OCI-LY1 (cell line): ENCODE results near the gene RTP1.

Experiments used
- H2AFZ ChIP-seq: fragments of 200-600 bp; sonication (generic), shearing (Covaris generic); 2 replicates; pipeline ENCODE4 v1.6.0; 2014; ENCODE audit warnings: antibody characterized with exemption, mild to moderate bottlenecking, low read length
- H3F3A ChIP-seq: fragments of 200-600 bp; sonication (generic), shearing (Covaris generic); 2 replicates; pipeline ENCODE4 v1.6.0; 2014; ENCODE audit warnings: mild to moderate bottlenecking, antibody characterized with exemption, low read length, moderate library complexity; ENCODE audit not compliant: insufficient read depth
- H3K27ac ChIP-seq: fragments of 200-600 bp; sonication (generic); 2 replicates; pipeline ENCODE4 v1.5.1; 2014; ENCODE audit warnings: low read length, mixed run types, mild to moderate bottlenecking, low read depth; ENCODE audit not compliant: poor library complexity, severe bottlenecking
- H3K27me3 ChIP-seq: fragments of 200-600 bp; sonication (generic); 2 replicates; pipeline ENCODE4 v1.6.0; 2014; ENCODE audit warnings: antibody characterized with exemption, mild to moderate bottlenecking, low read length, moderate library complexity; ENCODE audit not compliant: insufficient read depth
- H3K36me3 ChIP-seq: fragments of 200-600 bp; sonication (generic); 2 replicates; pipeline ENCODE4 v1.6.1; 2014; ENCODE audit warnings: mild to moderate bottlenecking, antibody characterized with exemption, low read length, moderate library complexity, mixed read lengths; ENCODE audit not compliant: insufficient read depth
- H3K4me1 ChIP-seq: fragments of 200-600 bp; sonication (generic); 2 replicates; pipeline ENCODE4 v1.5.1; 2014; ENCODE audit warnings: mild to moderate bottlenecking, low read length, moderate library complexity; ENCODE audit not compliant: insufficient read depth, severe bottlenecking
- H3K4me2 ChIP-seq: fragments of 200-600 bp; sonication (generic), shearing (Covaris generic); 2 replicates; pipeline ENCODE4 v1.6.1; 2014; ENCODE audit warnings: low read length
- H3K4me3 ChIP-seq: fragments of 200-600 bp; sonication (generic); 2 replicates; pipeline ENCODE4 v1.5.1; 2014; ENCODE audit warnings: low read length, low read depth, mild to moderate bottlenecking, mixed read lengths; ENCODE audit not compliant: poor library complexity, severe bottlenecking
- H3K79me2 ChIP-seq: fragments of 200-600 bp; shearing (Covaris generic); 2 replicates; pipeline ENCODE4 v1.6.1; 2016; ENCODE audit warnings: mixed run types, low read length, mixed read lengths; ENCODE audit not compliant: insufficient read depth
- H3K9ac ChIP-seq: fragments of 200-600 bp; sonication (generic), shearing (Covaris generic); 2 replicates; pipeline ENCODE4 v1.6.1; 2014; ENCODE audit warnings: mild to moderate bottlenecking, low read length, mixed read lengths
- H3K9me2 ChIP-seq: fragments of 200-600 bp; sonication (generic), shearing (Covaris generic); 2 replicates; pipeline ENCODE4 v1.6.1; 2014; ENCODE audit warnings: low read depth, mild to moderate bottlenecking, low read length, mixed read lengths
- H3K9me3 ChIP-seq: fragments of 200-600 bp; shearing (Covaris generic); 2 replicates; pipeline ENCODE4 v1.6.1; 2014; ENCODE audit warnings: low read length, mixed read lengths
- H4K20me1 ChIP-seq: fragments of 200-600 bp; sonication (generic), shearing (Covaris generic); 2 replicates; pipeline ENCODE4 v1.6.0; 2016; ENCODE audit warnings: mild to moderate bottlenecking, low read length; ENCODE audit not compliant: insufficient read depth
- EZH2 ChIP-seq: fragments of 200-600 bp; sonication (generic), shearing (Covaris generic); IDR thresholded peaks from 2 replicates; pipeline ENCODE4 v1.8.0; 2017; ENCODE audit warnings: borderline replicate concordance, mixed run types, mild to moderate bottlenecking, antibody characterized with exemption, low read length, moderate library complexity, mixed read lengths
- TF ChIP-seq, protein P1 (sequence below): fragments of 200-600 bp; sonication (generic), shearing (Covaris generic); IDR thresholded peaks from 2 replicates; pipeline ENCODE4 v1.5.1; 2017; ENCODE audit warnings: mild to moderate bottlenecking, antibody characterized with exemption, low read length, moderate library complexity, mixed read lengths

The RTP1 gene

DNA sequence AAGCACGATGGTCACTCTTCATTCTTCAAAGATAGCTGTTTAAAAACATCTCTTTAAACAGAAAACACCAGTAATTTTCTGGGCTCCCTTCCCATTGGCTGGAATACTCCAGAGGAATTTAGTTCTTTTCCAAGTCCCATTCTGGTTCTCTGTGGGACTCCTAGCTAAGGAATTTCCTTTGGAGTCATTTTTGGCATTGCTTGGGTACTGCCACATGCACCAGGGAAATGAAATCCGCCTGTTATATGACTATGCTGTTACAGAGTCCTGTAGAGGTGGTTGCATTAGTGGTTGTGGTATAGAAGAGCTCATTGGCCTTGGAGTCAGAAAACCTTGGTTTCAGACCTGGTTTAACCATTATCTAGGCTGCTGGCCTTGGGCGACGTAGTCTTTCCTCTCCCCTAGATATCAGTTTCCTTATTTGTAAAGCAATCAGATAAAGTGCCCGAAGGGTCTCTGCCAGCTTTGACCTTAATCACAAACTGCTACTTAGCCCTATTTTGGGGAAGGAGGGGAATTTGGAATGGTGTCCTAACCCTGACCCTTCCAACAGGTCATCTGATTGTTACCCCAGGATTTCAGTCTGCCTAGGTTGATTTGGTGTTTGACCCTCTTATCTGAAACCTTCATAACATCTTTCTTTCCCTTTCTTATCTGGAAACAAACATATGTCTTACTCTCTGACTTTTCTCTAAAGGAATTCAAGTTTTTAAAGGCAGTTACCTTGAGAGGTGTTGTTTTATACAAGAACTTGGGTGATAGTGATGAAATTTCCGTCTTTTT is 13.4 kb downstream of the RTP1 start:
- H3K79me2 ChIP-seq = no peaks in the 10 kb centered on the region
- no peaks in the 10 kb centered on the region for H3K9me2 ChIP-seq
- H3K4me2 ChIP-seq = no peak overlapping the region
- H4K20me1 ChIP-seq = no peaks in the 10 kb centered on the region
- no peaks in the 10 kb centered on the region for H3F3A ChIP-seq
- no peak for TF ChIP-seq EZH2
- TF ChIP-seq, protein P1, sequence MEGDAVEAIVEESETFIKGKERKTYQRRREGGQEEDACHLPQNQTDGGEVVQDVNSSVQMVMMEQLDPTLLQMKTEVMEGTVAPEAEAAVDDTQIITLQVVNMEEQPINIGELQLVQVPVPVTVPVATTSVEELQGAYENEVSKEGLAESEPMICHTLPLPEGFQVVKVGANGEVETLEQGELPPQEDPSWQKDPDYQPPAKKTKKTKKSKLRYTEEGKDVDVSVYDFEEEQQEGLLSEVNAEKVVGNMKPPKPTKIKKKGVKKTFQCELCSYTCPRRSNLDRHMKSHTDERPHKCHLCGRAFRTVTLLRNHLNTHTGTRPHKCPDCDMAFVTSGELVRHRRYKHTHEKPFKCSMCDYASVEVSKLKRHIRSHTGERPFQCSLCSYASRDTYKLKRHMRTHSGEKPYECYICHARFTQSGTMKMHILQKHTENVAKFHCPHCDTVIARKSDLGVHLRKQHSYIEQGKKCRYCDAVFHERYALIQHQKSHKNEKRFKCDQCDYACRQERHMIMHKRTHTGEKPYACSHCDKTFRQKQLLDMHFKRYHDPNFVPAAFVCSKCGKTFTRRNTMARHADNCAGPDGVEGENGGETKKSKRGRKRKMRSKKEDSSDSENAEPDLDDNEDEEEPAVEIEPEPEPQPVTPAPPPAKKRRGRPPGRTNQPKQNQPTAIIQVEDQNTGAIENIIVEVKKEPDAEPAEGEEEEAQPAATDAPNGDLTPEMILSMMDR = no peak
- H3K27ac ChIP-seq = no peak overlapping the region
- no peaks in the 10 kb centered on the region for H3K4me1 ChIP-seq
- H2AFZ ChIP-seq = no peak overlapping the region
- peaks cover 17% of the 10 kb centered on the region; the same call in 1 of the 2 replicates for H3K27me3 ChIP-seq
- no peaks in the 10 kb centered on the region for H3K36me3 ChIP-seq
- H3K9me3 ChIP-seq = no peaks in the 10 kb centered on the region
- H3K4me3 ChIP-seq = no peak overlapping the region
- H3K9ac ChIP-seq = no peak overlapping the region

DNA sequence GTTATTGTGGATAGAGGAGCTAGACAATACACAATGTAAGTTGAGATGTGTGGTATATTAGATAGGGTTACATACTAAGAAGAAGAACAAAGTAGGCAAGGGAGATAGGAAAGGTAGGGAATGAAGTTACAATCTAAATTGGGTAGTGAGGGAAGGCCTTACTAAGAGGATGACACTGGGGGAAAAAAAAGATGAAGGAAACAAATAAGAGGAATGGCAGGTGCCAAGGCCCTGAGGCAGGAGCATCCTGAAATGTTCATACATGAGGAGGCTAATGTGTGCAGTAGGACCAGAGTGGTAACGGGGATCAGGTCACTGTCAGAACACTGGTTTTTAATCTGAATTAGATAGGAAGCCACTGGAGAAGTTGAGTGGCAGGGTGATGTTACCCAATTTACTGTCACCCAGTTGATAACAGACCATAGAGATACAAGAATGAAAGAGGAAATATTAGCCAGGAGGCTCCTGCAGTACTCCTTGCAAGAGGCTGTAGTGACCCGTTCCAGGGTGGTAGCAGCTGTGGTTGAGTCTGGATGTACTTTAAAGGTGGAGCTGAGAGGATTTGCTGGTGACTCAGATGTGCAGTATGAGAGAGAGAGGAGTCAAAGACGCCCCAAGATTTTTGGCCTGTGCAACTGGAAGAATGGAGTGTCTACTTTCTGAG is 14.4 kb downstream of the RTP1 start:
- H3K9ac ChIP-seq = no peak overlapping the region
- no peaks in the 10 kb centered on the region for H3K9me3 ChIP-seq
- H4K20me1 ChIP-seq = no peaks in the 10 kb centered on the region
- H3K4me3 ChIP-seq = no peak overlapping the region
- no peak for TF ChIP-seq EZH2
- TF ChIP-seq, protein P1 = no peak
- H3K27ac ChIP-seq = no peak overlapping the region
- no peaks in the 10 kb centered on the region for H3K36me3 ChIP-seq
- H2AFZ ChIP-seq = no peak overlapping the region
- H3F3A ChIP-seq = no peaks in the 10 kb centered on the region
- no peak overlapping the region for H3K4me2 ChIP-seq
- no peaks in the 10 kb centered on the region for H3K79me2 ChIP-seq
- no peaks in the 10 kb centered on the region for H3K9me2 ChIP-seq
- no peaks in the 10 kb centered on the region for H3K4me1 ChIP-seq
- peaks cover 14% of the 10 kb centered on the region; the same call in 1 of the 2 replicates for H3K27me3 ChIP-seq

GRCh38 chr3:187212196-187212545 is 14.9 kb downstream of the RTP1 start:
- Histone ChIP-seq H3K36me3 (no peaks in the 10 kb centered on the region), H3F3A (no peaks in the 10 kb centered on the region), H3K4me2 (no peak overlapping the region), H3K4me3 (no peak overlapping the region), H3K9me2 (no peaks in the 10 kb centered on the region), H3K79me2 (no peaks in the 10 kb centered on the region), H2AFZ (no peak overlapping the region), H4K20me1 (no peaks in the 10 kb centered on the region), H3K27me3 (peaks cover 8% of the 10 kb centered on the region; the same call in 1 of the 2 replicates), H3K4me1 (no peaks in the 10 kb centered on the region), H3K9me3 (no peaks in the 10 kb centered on the region), H3K9ac (no peak overlapping the region), H3K27ac (no peak overlapping the region)
- TF ChIP-seq EZH2 = no peak
- TF ChIP-seq, protein P1 = no peak
